T-helper 2 cell (primary cell): ENCODE measurements around the gene POLE.

ENCODE experiments used
- DNase-seq, 5 experiments: peaks; one replicate each; pipeline versions ENCODE4 v3.0.0 to v3.0.0-alpha.2; 2012 to 2022
- total RNA-seq, 2 donors: gene quantifications; one replicate each; lab custom pipeline; 2026; lab: John Stamatoyannopoulos, UW

The POLE gene
- 89.7 to 90.1 reads per million in 2 donors for total RNA-seq

GRCh38 chr12:132687211-132688164 lies at the start of gene POLE, which contains the start of gene PXMP2:
Gene POLE, minus strand, starts transcription at chr12:132687342. Its CDS starts 27 bp downstream, at chr12:132687315.
Gene PXMP2, plus strand, starts transcription at chr12:132687587. Its CDS starts 84 bp downstream, at chr12:132687671.
- DNase-seq = peak; percentile 81 to 97 (median 88)

- no peak for DNase-seq
Observed at GRCh38 chr12:132736913-132737312, 49.8 kb upstream of the POLE start.

DNA sequence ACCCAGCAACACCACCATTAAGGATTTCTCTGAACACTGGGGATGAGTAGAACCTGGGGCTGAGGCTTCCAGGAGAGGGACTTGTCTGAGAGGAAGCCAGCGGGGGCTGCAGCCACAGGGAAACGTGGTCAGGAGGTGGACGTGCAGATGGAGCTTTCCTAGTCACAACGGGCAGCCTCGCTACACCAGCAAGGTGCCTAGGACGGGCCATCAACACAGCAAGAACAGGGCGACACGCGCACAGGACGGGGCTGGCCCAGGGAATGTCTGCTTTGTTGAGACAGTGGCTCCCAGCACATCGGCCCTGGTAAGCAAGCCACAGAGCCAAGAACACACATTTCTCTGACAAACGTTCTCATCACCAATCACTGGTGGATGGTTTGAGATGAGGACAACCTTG lies 49.2 kb upstream of the POLE start:
- DNase-seq = no peak

DNA sequence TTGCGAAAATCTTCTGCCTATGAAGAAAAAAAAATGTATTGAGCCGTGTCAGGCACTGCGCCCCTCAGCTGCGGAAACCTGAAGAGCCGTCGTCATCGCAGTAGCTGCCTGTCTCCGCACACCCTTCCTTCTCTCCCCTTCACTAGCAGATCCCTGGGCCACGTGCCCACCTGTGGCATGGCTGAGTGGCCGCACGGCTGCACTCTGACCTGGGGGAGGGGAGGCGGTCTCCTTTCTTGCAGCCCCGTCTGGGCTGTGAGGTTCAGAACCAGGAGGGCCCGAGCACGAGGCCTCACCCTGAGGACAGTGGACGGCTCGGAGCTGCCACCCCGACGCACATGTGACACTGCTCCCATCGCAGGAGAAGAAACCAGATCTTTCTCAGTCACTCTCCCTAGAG lies 48.4 kb upstream of the POLE start:
- DNase-seq = no peak

DNA sequence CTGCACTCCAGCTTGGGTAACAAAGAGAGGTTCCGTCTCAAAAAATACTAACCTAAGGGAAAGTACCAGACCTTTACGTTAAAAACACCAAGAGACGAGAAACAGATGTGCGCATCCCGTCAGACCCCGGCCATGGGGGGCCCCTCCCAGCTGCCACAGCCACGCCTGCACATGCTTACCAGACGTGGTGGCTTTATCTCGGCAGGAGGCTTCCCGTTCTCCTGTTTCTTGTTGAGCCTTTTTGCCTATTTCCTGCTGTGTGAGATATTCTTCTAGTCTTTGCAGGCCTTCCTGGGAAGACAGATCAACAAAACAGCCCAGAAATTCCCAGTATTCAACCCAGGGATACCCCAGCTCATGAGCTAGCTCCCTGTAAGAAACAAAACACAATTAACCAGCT lies 47.1 kb upstream of the POLE start:
- no peak for DNase-seq

DNA sequence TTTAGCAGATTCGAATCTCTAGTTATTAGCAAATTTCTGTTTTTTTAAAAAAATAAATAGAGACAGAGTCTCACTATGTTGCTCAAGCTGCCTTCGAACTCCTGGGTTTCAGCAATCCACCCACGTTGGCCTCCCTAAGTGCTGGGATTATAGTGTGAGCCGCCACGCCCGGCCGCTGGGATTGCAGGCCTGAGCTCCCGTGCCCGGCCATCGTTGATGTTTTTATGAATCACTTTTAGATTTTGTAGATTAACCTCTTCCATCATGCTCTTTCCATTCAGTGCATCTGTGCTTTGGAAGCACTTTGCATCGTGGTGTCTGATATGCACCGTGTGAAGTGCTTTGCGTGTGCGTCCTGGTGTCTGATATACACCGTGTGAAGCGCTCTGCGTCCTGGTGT lies 44.4 kb upstream of the POLE start:
- no peak for DNase-seq

- no peak for DNase-seq
Observed at GRCh38 chr12:132730353-132730752, 43.2 kb upstream of the POLE start.

DNA sequence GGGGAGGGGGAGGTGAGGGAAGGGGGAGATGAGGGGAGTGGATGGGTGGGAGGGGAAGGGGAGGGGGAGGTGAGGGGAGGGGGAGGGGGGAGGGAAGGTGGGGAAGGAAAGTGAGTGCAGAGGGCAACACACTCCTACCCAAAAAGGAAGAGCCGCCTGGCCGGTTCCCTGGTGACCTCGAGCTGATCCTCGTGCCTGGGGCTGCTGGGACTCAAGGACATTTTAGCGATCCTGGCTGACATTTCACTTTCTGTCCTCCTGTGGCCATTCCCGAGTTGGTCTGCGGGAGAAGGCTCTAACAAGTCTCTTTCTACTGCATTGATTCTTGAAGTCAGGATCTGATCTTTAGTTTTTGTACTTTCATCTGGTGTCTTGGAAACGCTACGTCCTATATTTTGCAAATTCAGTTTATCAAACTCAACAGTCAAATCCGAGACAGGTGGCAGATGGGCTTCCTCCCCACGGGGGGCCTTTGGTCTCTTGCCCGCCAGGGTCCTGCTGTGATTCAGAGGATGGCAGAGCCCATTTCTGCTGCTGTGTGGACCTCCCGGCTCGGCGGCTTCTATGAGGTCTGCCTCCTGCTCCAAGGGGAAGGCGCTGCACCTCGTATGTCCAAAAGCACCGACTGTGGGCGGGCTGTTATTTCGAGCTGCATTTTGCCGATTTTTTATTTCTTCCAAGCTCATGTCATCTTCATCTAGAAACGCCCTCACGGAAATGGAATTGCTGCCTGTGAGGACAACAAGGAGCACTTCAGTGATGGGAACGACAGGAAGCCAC lies 42.6 kb upstream of the POLE start:
- no peak for DNase-seq

- DNase-seq = no peak
Observed at GRCh38 chr12:132728502-132728901, 41.4 kb upstream of the POLE start.

GRCh38 chr12:132727091-132727794 lies 40.1 kb upstream of the POLE start:
- DNase-seq = no peak

GRCh38 chr12:132726386-132726785 lies 39.2 kb upstream of the POLE start:
- DNase-seq = no peak

GRCh38 chr12:132724506-132725241 lies 37.5 kb upstream of the POLE start:
- DNase-seq = no peak

DNA sequence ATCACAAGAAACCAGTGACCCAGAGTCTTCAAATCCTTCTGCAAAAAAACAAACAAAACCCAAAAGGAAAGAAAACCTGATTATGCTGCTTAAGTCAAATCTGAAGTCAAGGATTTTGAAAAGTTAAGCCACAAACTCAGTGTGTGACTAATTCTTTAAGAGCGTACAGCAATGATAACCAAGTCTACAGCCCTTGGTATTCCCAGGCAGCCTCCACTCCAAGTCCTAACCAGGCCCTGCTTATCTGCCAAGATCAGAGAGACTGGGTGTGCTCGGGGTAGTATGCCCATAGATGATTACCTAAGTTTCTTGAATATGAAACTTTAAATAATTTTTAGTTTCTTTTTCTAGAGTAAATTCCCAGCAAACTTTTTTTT lies 36.6 kb upstream of the POLE start:
- no peak for DNase-seq

DNA sequence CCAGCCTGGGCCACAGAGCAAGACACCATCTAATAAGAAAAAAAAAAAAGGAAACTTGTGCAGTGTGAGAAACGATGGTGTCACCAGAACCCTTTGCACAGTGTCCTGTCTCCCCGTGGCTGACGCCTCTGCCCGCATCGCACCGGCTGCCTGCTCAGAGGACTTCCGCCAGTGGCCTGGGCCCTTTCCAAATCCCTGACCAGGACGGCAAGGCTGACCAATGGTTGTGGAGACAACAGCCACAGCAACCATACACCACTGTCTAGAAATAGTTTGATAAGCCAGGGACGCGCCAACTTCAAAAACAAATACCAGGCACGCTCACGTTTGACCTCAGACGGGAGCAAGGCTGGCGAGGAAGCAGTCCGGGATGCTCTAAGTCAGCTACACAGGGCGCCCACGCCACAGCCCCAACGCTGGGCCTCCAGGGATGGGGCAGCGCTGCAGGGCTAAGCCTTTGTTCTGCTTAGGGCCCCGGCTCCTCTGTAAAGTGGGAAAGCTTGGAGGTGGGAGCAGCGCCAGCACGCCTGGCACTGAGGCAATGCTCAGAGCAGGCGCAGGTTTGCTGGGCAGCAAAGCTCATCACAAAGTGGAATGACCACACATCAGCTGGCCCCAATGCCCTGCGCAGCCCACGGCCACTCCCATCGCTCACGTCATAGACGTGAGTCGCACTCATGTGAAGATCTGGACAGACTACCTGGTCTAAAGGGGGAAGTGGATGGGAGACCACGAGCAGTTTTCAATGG lies 36.0 kb upstream of the POLE start:
- no peak for DNase-seq

DNA sequence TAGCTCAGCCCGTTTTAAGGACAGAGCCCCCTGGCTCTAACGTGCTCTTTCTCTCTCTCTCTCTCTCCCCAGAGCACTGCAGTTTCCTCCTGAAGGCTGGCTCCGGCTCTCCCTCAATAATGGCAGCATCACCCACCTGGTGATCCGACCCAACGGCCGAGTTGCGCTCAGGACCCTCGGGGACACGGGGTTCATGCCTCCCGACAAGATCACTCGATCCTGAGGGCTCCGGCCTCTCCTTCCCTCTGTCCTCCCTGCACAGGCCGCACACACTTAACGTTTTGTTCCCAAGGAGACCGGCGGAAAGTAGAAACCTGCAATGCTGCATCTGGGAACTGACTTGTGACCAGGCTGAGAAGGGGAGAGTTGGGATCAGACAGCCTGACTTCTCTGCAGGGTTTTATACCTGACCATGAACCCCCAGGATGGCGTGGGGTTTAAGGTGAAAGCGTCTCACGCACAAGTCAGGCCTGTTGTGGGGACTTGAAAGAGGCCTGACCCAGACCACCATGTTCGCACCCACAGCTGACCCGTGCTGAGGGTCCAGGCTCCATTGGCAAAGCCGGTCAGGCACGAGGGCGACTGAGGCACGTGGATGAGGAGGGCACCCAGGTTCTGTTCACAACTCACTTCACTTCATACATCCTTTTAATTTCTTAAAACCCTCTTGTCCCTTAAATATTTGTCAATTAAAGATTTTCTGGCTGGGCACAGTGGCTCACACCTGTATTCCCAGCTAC lies 33.6 kb upstream of the POLE start:
- no peak for DNase-seq

GRCh38 chr12:132719954-132720324 lies 32.8 kb upstream of the POLE start:
- DNase-seq = no peak

DNA sequence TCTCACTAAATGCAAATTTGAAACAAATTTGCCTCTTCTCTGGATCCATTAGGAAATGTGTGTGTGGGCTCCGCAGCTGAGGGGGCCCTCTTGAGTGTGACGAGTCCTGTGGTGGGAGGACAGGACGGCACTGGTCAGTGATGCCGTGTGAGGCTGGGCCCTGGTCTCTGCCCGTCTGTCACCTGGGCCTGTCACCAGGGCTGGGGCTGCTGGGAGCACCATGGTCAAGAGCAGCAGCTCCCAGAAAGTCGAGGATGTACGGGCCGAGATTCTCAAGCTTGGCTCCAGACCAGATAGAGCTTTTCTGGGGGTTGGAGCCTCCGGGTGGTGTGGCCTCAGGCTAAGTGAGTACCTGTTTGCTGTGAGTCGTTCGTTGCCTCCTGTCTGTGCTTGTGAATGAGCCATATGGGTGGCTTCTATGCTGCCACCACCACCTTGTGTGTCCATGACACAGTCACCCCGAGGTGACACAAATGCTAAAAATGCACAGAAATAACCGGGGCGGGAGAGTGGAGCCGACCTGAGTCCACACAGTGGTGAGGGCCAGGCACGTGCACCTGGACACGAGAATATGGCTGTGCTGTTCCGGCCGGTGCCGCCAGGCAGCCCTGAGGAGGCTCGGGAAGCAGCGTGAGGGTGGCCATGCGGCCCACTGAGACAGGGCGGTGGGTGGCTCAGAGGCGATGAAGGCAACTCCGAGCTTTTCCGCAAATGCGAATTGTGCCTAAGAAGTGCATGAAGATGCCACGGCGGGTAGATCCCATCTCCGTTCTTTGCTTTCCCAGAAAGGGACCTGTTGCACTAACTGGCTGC lies 32.2 kb upstream of the POLE start:
- no peak for DNase-seq

DNA sequence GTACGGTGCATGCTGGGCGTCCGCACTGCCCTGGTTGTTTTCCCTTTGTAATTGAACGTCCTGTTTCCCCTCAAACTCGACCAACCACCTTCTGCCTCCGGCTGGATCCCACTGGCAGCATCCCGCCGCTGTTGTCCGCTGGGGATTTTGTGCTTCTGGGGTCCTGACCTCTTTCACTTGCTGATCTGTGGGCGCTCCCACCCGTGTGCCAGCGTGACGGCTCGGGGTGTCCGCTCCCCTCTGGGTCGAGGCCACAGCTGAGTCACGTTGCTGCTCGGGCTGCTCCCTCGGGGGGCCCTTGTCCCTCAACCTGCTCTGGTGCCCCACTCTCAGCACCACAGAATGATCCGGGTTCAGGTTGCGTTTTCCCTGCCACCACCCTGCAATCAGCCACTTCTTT lies 31.5 kb upstream of the POLE start:
- DNase-seq = no peak

- DNase-seq = no peak
Observed at GRCh38 chr12:132717531-132718387, 30.6 kb upstream of the POLE start.
